PC-3 (cell line): ENCODE results near the gene REEP6. TPM values are rescaled to one million over a fixed set of nuclear protein-coding genes. Genes with fewer than 3 reads are reported as not detected.
A peak's percentile ranks its signal among the peaks of the same experiment; 100 is the strongest.

Experiments used
- ATAC-seq: fragments of 200-7000 bp; cut with Tn5 transposase; 2 replicates; pipeline ENCODE4 v1.9.1; 2020; ENCODE audit warnings: mild to moderate bottlenecking, moderate library complexity
- BruUV-seq: library from RNA; stranded (reverse); fragments of 400-500 nt; replicated peaks from 2 replicates; lab custom pipeline; 2021; lab: Mats Ljungman, UMichigan
- CTCF ChIA-PET: fragments of 300-600 bp; sonication (Branson Sonifier 250); formaldehyde crosslinking; loops from one replicate; lab custom pipeline; 2022; ENCODE audit warnings: antibody characterized with exemption; lab: Charles Lee
- POLR2A ChIA-PET: fragments of 300-600 bp; sonication (Branson Sonifier 250); formaldehyde crosslinking; loops from one replicate; lab custom pipeline; 2022; ENCODE audit warnings: antibody characterized with exemption; ENCODE audit not compliant: unreplicated experiment; lab: Charles Lee
- DNase-seq: peaks from one replicate; pipeline ENCODE4 v3.0.0-alpha.2; 2015
- H2AFZ ChIP-seq: fragments of 300-600 bp; sonication (generic); 2 replicates; pipeline ENCODE4 v1.6.0; 2016; ENCODE audit warnings: antibody characterized with exemption, low read length
- H3F3A ChIP-seq: fragments of 300-600 bp; sonication (generic); one replicate; pipeline ENCODE4 v1.6.0; 2017; ENCODE audit warnings: antibody characterized with exemption, low read length, control low read depth, mild to moderate bottlenecking; ENCODE audit not compliant: unreplicated experiment
- H3K27ac ChIP-seq: fragments of 300-600 bp; sonication (generic); 2 replicates; pipeline ENCODE4 v1.5.1; 2016; ENCODE audit warnings: mild to moderate bottlenecking, low read length
- H3K27me3 ChIP-seq: fragments of 300-600 bp; sonication (generic); 2 replicates; pipeline ENCODE4 v1.6.1; 2016; ENCODE audit warnings: low read length, mixed read lengths
- H3K36me3 ChIP-seq: fragments of 300-600 bp; sonication (generic); 2 replicates; pipeline ENCODE4 v1.6.1; 2016; ENCODE audit warnings: low read depth, mixed run types, low read length, mixed read lengths
- H3K4me1 ChIP-seq: fragments of 300-600 bp; sonication (generic); 2 replicates; pipeline ENCODE4 v1.5.1; 2016; ENCODE audit warnings: low read length; ENCODE audit not compliant: insufficient read depth
- H3K4me2 ChIP-seq: fragments of 300-600 bp; sonication (generic); 2 replicates; pipeline ENCODE4 v1.6.0; 2016; ENCODE audit warnings: low read length
- H3K4me3 ChIP-seq: fragments of 300-600 bp; sonication (generic); 2 replicates; pipeline ENCODE4 v1.5.1; 2016; ENCODE audit warnings: mild to moderate bottlenecking, low read length, mixed read lengths
- H3K79me2 ChIP-seq: fragments of 300-600 bp; sonication (generic); 2 replicates; pipeline ENCODE4 v1.6.1; 2017; ENCODE audit warnings: low read length, mixed read lengths
- H3K9ac ChIP-seq: fragments of 300-600 bp; sonication (generic); 2 replicates; pipeline ENCODE4 v1.6.0; 2016; ENCODE audit warnings: mild to moderate bottlenecking, low read length
- H3K9me2 ChIP-seq: fragments of 300-600 bp; sonication (generic); replicated peaks from 2 replicates; pipeline ENCODE4 v1.6.1; 2016; ENCODE audit warnings: mixed run types, low read length, mixed read lengths
- H3K9me3 ChIP-seq: fragments of 300-600 bp; sonication (generic); 2 replicates; pipeline ENCODE4 v1.6.1; 2016; ENCODE audit warnings: low read length, mixed read lengths
- H4K20me1 ChIP-seq: fragments of 300-600 bp; sonication (generic); 2 replicates; pipeline ENCODE4 v1.6.1; 2016; ENCODE audit warnings: low read length, mixed read lengths
- CTCF ChIP-seq: fragments of 300-600 bp; sonication (generic); conservative IDR thresholded peaks from 2 replicates; pipeline ENCODE4 v1.5.1; 2017; ENCODE audit warnings: antibody characterized with exemption, low read depth, mild to moderate bottlenecking, low read length
- EZH2 ChIP-seq: fragments of 300-600 bp; sonication (generic); IDR thresholded peaks from one replicate; pipeline ENCODE4 v1.6.1; 2017; ENCODE audit warnings: antibody characterized with exemption, mild to moderate bottlenecking, low read length; ENCODE audit not compliant: unreplicated experiment
- EZH2phosphoT487 ChIP-seq: fragments of 300-600 bp; sonication (generic); IDR thresholded peaks from 2 replicates; pipeline ENCODE4 v1.6.1; 2018; ENCODE audit warnings: mild to moderate bottlenecking, antibody characterized with exemption, low read length, borderline replicate concordance
- intact Hi-C: fragments of 100-400 bp; cut with micrococcal nuclease; formaldehyde crosslinking; loops from 2 replicates; pipeline ENCODE4 v1.9.0; 2023
- total RNA-seq: library from RNA; depleted of rRNA; stranded (reverse); fragments of >200 nt; gene quantifications from 2 replicates; pipeline ENCODE4 v1.2.3, GENCODE V29; 2014

REEP6 gene
- total RNA-seq, 1 experiment from 2014 or later, result 27.2 TPM

GRCh38 chr19:1489463-1490310 is 1.3 kb upstream of the REEP6 start:
- Histone ChIP-seq H3K79me2 (0 out of 2 replicates have a peak, but pooled peaks cover 3% of the 10 kb centered on the region), H4K20me1 (no peaks in the 10 kb centered on the region), H2AFZ (peak overlapping the region; percentile 93), H3K27me3 (no peaks in the 10 kb centered on the region), H3K36me3 (no peaks in the 10 kb centered on the region), H3K9ac (peak overlapping the region; percentile 67), H3K4me2 (peak overlapping the region; percentile 92), H3K4me1 (peaks cover 12% of the 10 kb centered on the region), H3K4me3 (peak overlapping the region; percentile 76), H3K27ac (no peak overlapping the region), H3K9me2 (no peaks in the 10 kb centered on the region), H3F3A (no peaks in the 10 kb centered on the region), H3K9me3 (no peaks in the 10 kb centered on the region)
- ChIA-PET CTCF (no interaction called here), POLR2A (no interaction called here)
- DNase-seq (no peak), ATAC-seq (no peak)
- intact Hi-C loops, result no loop called here
- TF ChIP-seq EZH2 (no peak), EZH2phosphoT487 (no peak), CTCF (no peak)
- TSS peak; percentile 83 for BruUV-seq

- CTCF ChIA-PET, result interaction anchor here (0.6 to 1.0 kb wide), 2 partner anchors 19 to 256 kb away, joined by 3 to 4 read pairs; no protein-coding TSS in a partner anchor
- ATAC-seq (peak; percentile 88), DNase-seq (peak; percentile 96)
- intact Hi-C loops, result no loop called here
- H3K9me2 ChIP-seq, result no peaks in the 10 kb centered on the region
- H4K20me1 ChIP-seq, result no peaks in the 10 kb centered on the region
- no TSS peak for BruUV-seq
- H3K4me2 ChIP-seq, result peak within 1 kb of the TSS; percentile 92
- no peak for TF ChIP-seq EZH2
- TF ChIP-seq EZH2phosphoT487, result no peak
- no peak for TF ChIP-seq CTCF
- peak within 1 kb of the TSS; percentile 67 for H3K9ac ChIP-seq
- H3K27me3 ChIP-seq, result no peaks in the 10 kb centered on the region
- peaks cover 12% of the 10 kb centered on the region for H3K4me1 ChIP-seq
- peak within 1 kb of the TSS; percentile 93 for H2AFZ ChIP-seq
- H3F3A ChIP-seq, result no peaks in the 10 kb centered on the region
- peak within 1 kb of the TSS; percentile 76 for H3K4me3 ChIP-seq
- no peaks in the 10 kb centered on the region for H3K36me3 ChIP-seq
- H3K27ac ChIP-seq, result no peak within 1 kb of the TSS
- POLR2A ChIA-PET, result no interaction called here
- 0 out of 2 replicates have a peak, but pooled peaks cover 3% of the 10 kb centered on the region for H3K79me2 ChIP-seq
- H3K9me3 ChIP-seq, result no peaks in the 10 kb centered on the region
Measured at GRCh38 chr19:1490311-1491113, 469 bp upstream of the REEP6 start, which contains the start of gene PCSK4. TSS of gene PCSK4 (minus strand) at chr19:1490350. CDS start at chr19:1490346, 4 bp downstream.
